Smooth muscle cell (in vitro differentiated cells): Measurements from ENCODE around the gene GBP7. TPM values are rescaled to one million over a fixed set of nuclear protein-coding genes. Genes with fewer than 3 reads are reported as not detected.
"Not testable (repeated sequence)": the region's sequence is repeated elsewhere in the genome, so short reads cannot be mapped to it uniquely, and the experiment has no call there.

Experiments used
- DNase-seq: peaks from one replicate; lab custom pipeline; 2025; ENCODE audit not compliant: unreplicated experiment; lab: John Stamatoyannopoulos, UW
- H2AFZ ChIP-seq: fragments of 200-600 bp; sonication (generic); 2 replicates; pipeline ENCODE4 v1.6.0; 2016; ENCODE audit warnings: antibody characterized with exemption, low read depth, mild to moderate bottlenecking
- H3F3A ChIP-seq: fragments of 200-600 bp; sonication (generic); 2 replicates; pipeline ENCODE4 v1.6.0; 2017; ENCODE audit warnings: antibody characterized with exemption, low read depth
- H3K27ac ChIP-seq: fragments of 200-600 bp; sonication (generic); 2 replicates; pipeline ENCODE4 v1.5.1; 2016; ENCODE audit warnings: low read depth, mild to moderate bottlenecking
- H3K27me3 ChIP-seq: fragments of 200-600 bp; sonication (generic); 2 replicates; pipeline ENCODE4 v1.6.1; 2016; ENCODE audit warnings: low read depth, mild to moderate bottlenecking
- H3K36me3 ChIP-seq: fragments of 200-600 bp; sonication (generic); 2 replicates; pipeline ENCODE4 v1.5.1; 2016; ENCODE audit warnings: low read depth
- H3K4me1 ChIP-seq: fragments of 200-600 bp; sonication (generic); 2 replicates; pipeline ENCODE4 v1.5.1; 2016; ENCODE audit warnings: low read depth
- H3K4me2 ChIP-seq: fragments of 200-600 bp; sonication (generic); 2 replicates; pipeline ENCODE4 v1.6.0; 2016; ENCODE audit warnings: mild to moderate bottlenecking
- H3K4me3 ChIP-seq: fragments of 200-600 bp; sonication (generic); 2 replicates; pipeline ENCODE4 v1.5.1; 2016; ENCODE audit warnings: mild to moderate bottlenecking
- H3K79me2 ChIP-seq: fragments of 200-600 bp; sonication (generic); 2 replicates; pipeline ENCODE4 v1.6.0; 2016; ENCODE audit warnings: low read depth, mild to moderate bottlenecking
- H3K9ac ChIP-seq: fragments of 200-600 bp; sonication (generic); 2 replicates; pipeline ENCODE4 v1.6.0; 2016; ENCODE audit warnings: low read depth
- H3K9me3 ChIP-seq: fragments of 200-600 bp; sonication (generic); replicated peaks from 2 replicates; pipeline ENCODE4 v1.5.1; 2016; ENCODE audit warnings: low read depth
- H4K20me1 ChIP-seq: fragments of 200-600 bp; sonication (generic); 2 replicates; pipeline ENCODE4 v1.6.0; 2016; ENCODE audit warnings: low read depth
- WGBS: methylation state at CpG from one replicate; pipeline ENCODE4 v1.1.7; 2016; ENCODE audit warnings: low lambda C conversion rate; 5-methylcytosine and 5-hydroxymethylcytosine counted together
- polyA plus RNA-seq: library from polyadenylated mRNA; unstranded; fragments of >200 nt; fragmentation: Nextera tagmentation; extraction: Ambion mirVana; gene quantifications from 2 replicates; pipeline ENCODE4 v1.2.1, GENCODE V29; 2016
- total RNA-seq: library from RNA; depleted of rRNA; stranded (reverse); fragments of >200 nt; gene quantifications from 2 replicates; pipeline ENCODE4 v1.2.3, GENCODE V29; 2014
- TF ChIP-seq, protein P1 (sequence below): fragments of 200-600 bp; sonication (generic); IDR thresholded peaks from 2 replicates; pipeline ENCODE4 v1.5.1; 2017; ENCODE audit warnings: borderline replicate concordance, mild to moderate bottlenecking, antibody characterized with exemption; ENCODE audit not compliant: insufficient read depth, poor library complexity, severe bottlenecking

GBP7 gene
- total RNA-seq: not detected in 2 replicates
- not detected in 2 replicates for polyA plus RNA-seq

- DNase-seq: no peak
Measured at GRCh38 chr1:89175601-89176256, at the start of gene GBP7. TSS of gene GBP7 (minus strand) at chr1:89176003. CDS start at chr1:89171935, 4,068 bp downstream.

DNA sequence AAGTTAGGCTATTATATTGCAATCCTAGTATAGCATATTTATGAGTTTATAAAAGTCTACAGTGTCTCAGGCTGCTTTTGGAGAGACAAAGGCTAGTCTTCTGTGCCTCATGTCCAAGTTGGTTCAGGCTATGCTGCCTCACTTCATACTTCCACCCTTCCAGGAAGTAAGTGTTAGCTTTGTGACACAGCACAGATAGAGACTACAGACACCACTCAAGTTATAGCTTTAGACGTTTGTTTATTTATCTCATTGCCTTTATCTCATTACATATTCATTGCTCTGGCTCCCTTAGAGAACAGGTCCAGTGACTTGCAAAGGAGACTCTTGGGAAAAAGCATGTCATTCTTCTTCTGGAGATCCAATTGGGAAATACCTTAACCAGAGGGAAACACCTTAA, 45.5 kb upstream of the GBP7 start:
- TF ChIP-seq, protein P1, sequence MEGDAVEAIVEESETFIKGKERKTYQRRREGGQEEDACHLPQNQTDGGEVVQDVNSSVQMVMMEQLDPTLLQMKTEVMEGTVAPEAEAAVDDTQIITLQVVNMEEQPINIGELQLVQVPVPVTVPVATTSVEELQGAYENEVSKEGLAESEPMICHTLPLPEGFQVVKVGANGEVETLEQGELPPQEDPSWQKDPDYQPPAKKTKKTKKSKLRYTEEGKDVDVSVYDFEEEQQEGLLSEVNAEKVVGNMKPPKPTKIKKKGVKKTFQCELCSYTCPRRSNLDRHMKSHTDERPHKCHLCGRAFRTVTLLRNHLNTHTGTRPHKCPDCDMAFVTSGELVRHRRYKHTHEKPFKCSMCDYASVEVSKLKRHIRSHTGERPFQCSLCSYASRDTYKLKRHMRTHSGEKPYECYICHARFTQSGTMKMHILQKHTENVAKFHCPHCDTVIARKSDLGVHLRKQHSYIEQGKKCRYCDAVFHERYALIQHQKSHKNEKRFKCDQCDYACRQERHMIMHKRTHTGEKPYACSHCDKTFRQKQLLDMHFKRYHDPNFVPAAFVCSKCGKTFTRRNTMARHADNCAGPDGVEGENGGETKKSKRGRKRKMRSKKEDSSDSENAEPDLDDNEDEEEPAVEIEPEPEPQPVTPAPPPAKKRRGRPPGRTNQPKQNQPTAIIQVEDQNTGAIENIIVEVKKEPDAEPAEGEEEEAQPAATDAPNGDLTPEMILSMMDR: no peak
- Histone ChIP-seq H3K4me2 (no peak overlapping the region), H4K20me1 (no peaks in the 10 kb centered on the region), H3K27ac (no peak overlapping the region), H3F3A (no peaks in the 10 kb centered on the region), H3K4me1 (peaks cover 6% of the 10 kb centered on the region), H3K9me3 (no peaks in the 10 kb centered on the region), H3K79me2 (no peaks in the 10 kb centered on the region), H3K27me3 (no peaks in the 10 kb centered on the region), H3K9ac (no peak overlapping the region), H3K36me3 (no peaks in the 10 kb centered on the region), H3K4me3 (no peak overlapping the region), H2AFZ (no peak overlapping the region)
- no peak for DNase-seq
- 17% methylated on average over 1 of the region's 1 CpG for whole genome bisulfite sequencing

More at GRCh38 chr1:89175601-89176256, at the start of gene GBP7:
- H3K36me3 ChIP-seq: no peaks in the 10 kb centered on the region
- no peaks in the 10 kb centered on the region for H3K79me2 ChIP-seq
- H3K4me1 ChIP-seq: no peaks in the 10 kb centered on the region
- no peak within 1 kb of the TSS for H3K4me3 ChIP-seq
- no peak within 1 kb of the TSS for H2AFZ ChIP-seq
- no peaks in the 10 kb centered on the region for H3F3A ChIP-seq
- no peaks in the 10 kb centered on the region for H3K27me3 ChIP-seq
- H3K27ac ChIP-seq: no peak within 1 kb of the TSS
- H3K9me3 ChIP-seq: no peaks in the 10 kb centered on the region
- TF ChIP-seq, protein P1: no peak
- no peak within 1 kb of the TSS for H3K4me2 ChIP-seq
- H3K9ac ChIP-seq: no peak within 1 kb of the TSS
- no peaks in the 10 kb centered on the region for H4K20me1 ChIP-seq

DNA sequence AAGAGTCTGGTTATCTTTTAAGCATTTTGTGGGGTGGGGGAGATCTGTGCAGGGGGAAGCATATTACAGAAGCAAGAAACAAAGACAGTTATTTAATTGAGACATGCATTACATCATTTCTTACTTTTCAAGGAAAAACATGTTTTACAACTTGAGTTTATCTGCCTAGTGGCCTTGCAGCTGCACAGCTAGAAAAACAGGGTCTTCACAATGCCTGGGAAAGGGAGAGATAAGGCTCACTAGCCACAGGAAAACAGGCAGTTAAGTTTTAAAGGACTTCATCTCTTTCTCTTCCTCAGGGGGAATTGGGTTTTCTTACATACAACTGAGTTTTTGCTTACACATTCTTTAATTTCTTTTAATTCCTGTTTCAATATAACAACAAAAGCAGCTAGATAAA, 44.0 kb upstream of the GBP7 start:
- not testable (repeated sequence) for H4K20me1 ChIP-seq, H3K9ac ChIP-seq, H3K4me1 ChIP-seq, H3K79me2 ChIP-seq, H3F3A ChIP-seq, H3K4me3 ChIP-seq, H3K9me3 ChIP-seq, DNase-seq, H3K36me3 ChIP-seq, H3K27me3 ChIP-seq
- Histone ChIP-seq H3K4me2 (peak overlapping the region; percentile 27), H3K27ac (peak overlapping the region; percentile 28), H2AFZ (peak overlapping the region; percentile 78)

DNA sequence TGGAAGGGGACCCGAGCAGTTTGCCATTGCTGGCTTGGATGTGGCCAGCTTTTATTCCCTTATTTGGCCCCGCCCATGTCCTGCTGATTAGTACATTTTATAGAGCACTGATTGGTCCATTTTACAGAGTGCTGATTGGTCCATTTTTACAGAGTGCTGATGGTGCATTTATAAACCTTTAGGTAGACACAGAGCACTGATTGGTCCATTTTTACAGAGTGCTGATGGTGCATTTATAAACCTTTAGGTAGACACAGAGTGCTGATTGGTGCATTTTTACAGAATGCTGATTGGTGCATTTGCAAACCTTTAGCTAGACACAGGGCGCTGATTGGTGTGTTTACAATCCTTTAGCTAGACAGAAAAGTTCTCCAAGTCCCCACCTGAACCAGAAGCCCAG, 43.1 kb upstream of the GBP7 start:
- H3K27ac ChIP-seq, H3K4me1 ChIP-seq, H3K79me2 ChIP-seq, H3K4me2 ChIP-seq, H3K9me3 ChIP-seq, DNase-seq, H3F3A ChIP-seq, H4K20me1 ChIP-seq, H3K9ac ChIP-seq, H3K36me3 ChIP-seq, H3K27me3 ChIP-seq, H3K4me3 ChIP-seq, H2AFZ ChIP-seq: not testable (repeated sequence)
- WGBS: 94% methylated on average over 3 of the region's 3 CpGs

GRCh38 chr1:89213347-89213746, 37.5 kb upstream of the GBP7 start:
- Histone ChIP-seq H3K4me3 (no peak overlapping the region), H3K4me2 (no peak overlapping the region), H2AFZ (no peak overlapping the region), H4K20me1 (no peaks in the 10 kb centered on the region), H3F3A (no peaks in the 10 kb centered on the region), H3K4me1 (no peaks in the 10 kb centered on the region), H3K9ac (no peak overlapping the region), H3K79me2 (no peaks in the 10 kb centered on the region), H3K27me3 (no peaks in the 10 kb centered on the region), H3K27ac (no peak overlapping the region), H3K9me3 (no peaks in the 10 kb centered on the region), H3K36me3 (no peaks in the 10 kb centered on the region)
- 85% methylated on average over 1 of the region's 1 CpG for WGBS
- DNase-seq: no peak
- TF ChIP-seq, protein P1: no peak
